ENCODE results near the gene DBN1. TPM values are rescaled to one million over a fixed set of nuclear protein-coding genes. Genes with fewer than 3 reads are reported as not detected.

Gene DBN1
- total and polyA plus RNA-seq, 9 of the 15 experiments (the other 6 are each of a cell fraction or from before 2014, with no cell fraction given): 0.25 to 87.2 (median 27.9) TPM

DNA sequence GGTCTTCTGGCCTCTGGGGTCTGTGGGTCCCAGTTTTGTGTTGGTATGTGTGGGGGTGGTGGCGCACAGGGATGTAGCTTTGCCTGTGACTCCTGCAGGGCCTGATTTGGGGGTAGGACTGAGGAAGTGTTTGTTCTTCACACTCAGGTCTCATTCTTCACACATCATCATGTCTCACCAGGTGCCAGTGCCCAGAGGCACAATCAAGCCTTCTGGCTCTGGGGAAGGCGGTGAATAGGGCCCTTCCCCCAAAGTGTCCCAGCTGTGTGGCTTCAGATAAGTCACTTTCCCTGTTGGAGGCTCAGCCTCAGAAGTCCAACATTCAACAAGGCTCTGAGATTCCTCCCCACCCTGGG is 5.1 kb downstream of the DBN1 start:
- CTCF ChIA-PET (ENCODE audit: low intra/inter-chr PET ratio): no interaction called here
- BruUV-seq (replicated peaks): no TSS peak
- H2AFZ ChIP-seq (ENCODE audit: low read depth, low read length): no peak overlapping the region
- no peak for ATAC-seq
- TF ChIP-seq KAT8 (IDR thresholded peaks at IDR 0.05; ENCODE audit: low read depth) (no peak), ETV6 (IDR thresholded peaks at IDR 0.05; ENCODE audit: borderline replicate concordance in 1 of 2, low read depth in 2 of 2, low read length in 1 of 2) (no peak), ETV6 (CRISPR knock-in tag; IDR thresholded peaks at IDR 0.05; ENCODE audit: borderline replicate concordance) (no peak), CHD4 (IDR thresholded peaks at IDR 0.05; ENCODE audit: insufficient read depth, insufficient replicate concordance, low read depth, low read length, poor library complexity, severe bottlenecking) (no peak), ZNF133 (CRISPR knock-in tag; IDR thresholded peaks at IDR 0.05) (no peak), TCFL5 (CRISPR knock-in tag; conservative IDR thresholded peaks at IDR 0.05) (no peak), ZNF551 (CRISPR knock-in tag; IDR thresholded peaks at IDR 0.05) (no peak), RFX1 (IDR thresholded peaks at IDR 0.05) (no peak), ARID1B (IDR thresholded peaks at IDR 0.05) (no peak), CBX3 (IDR thresholded peaks at IDR 0.05; ENCODE audit: borderline replicate concordance in 1 of 2, low read length in 2 of 2) (no peak), RCOR1 (IDR thresholded peaks at IDR 0.05; ENCODE audit: borderline replicate concordance in 1 of 2, low read depth in 2 of 2, low read length in 2 of 2) (no peak), TCF3 (CRISPR knock-in tag; IDR thresholded peaks at IDR 0.05) (no peak), RFX7 (CRISPR knock-in tag; IDR thresholded peaks at IDR 0.05) (no peak), CBX2 (IDR thresholded peaks at IDR 0.05; ENCODE audit: insufficient read depth, low read length, poor library complexity, severe bottlenecking) (no peak)
- TF ChIP-seq, protein P1, sequence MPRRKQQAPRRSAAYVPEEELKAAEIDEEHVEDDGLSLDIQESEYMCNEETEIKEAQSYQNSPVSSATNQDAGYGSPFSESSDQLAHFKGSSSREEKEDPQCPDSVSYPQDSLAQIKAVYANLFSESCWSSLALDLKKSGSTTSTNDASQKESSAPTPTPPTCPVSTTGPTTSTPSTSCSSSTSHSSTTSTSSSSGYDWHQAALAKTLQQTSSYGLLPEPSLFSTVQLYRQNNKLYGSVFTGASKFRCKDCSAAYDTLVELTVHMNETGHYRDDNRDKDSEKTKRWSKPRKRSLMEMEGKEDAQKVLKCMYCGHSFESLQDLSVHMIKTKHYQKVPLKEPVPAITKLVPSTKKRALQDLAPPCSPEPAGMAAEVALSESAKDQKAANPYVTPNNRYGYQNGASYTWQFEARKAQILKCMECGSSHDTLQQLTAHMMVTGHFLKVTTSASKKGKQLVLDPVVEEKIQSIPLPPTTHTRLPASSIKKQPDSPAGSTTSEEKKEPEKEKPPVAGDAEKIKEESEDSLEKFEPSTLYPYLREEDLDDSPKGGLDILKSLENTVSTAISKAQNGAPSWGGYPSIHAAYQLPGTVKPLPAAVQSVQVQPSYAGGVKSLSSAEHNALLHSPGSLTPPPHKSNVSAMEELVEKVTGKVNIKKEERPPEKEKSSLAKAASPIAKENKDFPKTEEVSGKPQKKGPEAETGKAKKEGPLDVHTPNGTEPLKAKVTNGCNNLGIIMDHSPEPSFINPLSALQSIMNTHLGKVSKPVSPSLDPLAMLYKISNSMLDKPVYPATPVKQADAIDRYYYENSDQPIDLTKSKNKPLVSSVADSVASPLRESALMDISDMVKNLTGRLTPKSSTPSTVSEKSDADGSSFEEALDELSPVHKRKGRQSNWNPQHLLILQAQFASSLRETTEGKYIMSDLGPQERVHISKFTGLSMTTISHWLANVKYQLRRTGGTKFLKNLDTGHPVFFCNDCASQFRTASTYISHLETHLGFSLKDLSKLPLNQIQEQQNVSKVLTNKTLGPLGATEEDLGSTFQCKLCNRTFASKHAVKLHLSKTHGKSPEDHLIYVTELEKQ (CRISPR knock-in tag; IDR thresholded peaks at IDR 0.05): no peak
- no peaks in the 10 kb centered on the region for H3K27me3 ChIP-seq (ENCODE audit: control insufficient read depth in 2 of 2, insufficient read depth in 2 of 2, low read length in 2 of 2)
- no peak overlapping the region for H3K4me3 ChIP-seq
- no peaks in the 10 kb centered on the region; the same call in 1 of the 2 replicates for H4K20me1 ChIP-seq (replicated peaks; ENCODE audit: control insufficient read depth, insufficient read depth, low read length)
- no peak overlapping the region for H3K4me2 ChIP-seq (ENCODE audit: insufficient read depth, low read length)
- in situ Hi-C loops (cut with MboI) (no loop called here), intact Hi-C loops (cut with micrococcal nuclease) (no loop called here)
- peaks cover 36% of the 10 kb centered on the region for H3K79me2 ChIP-seq (ENCODE audit: control insufficient read depth, insufficient read depth, low read length)
- peaks cover 4% of the 10 kb centered on the region for H3K9me3 ChIP-seq (replicated peaks; ENCODE audit: control insufficient read depth, insufficient read depth, low read depth, low read length)
- peaks cover 61% of the 10 kb centered on the region; the same call in 2 of the 3 replicates for H3K36me3 ChIP-seq (ENCODE audit: control insufficient read depth, insufficient read depth, low read length)
- FAIRE-seq: no peak
- WGBS (ENCODE audit: insufficient coverage, low coverage, missing lambda C conversion rate): 100% methylated on average over 2 of the region's 2 CpGs
- POLR2A ChIA-PET: interaction anchor here (0.6 to 2.3 kb wide), 2 partner anchors 12 to 21 kb away, joined by 3 to 9 read pairs; no protein-coding TSS in a partner anchor
- H3K4me1 ChIP-seq (replicated peaks in 1 of 2; ENCODE audit: control insufficient read depth in 2 of 2, insufficient read depth in 2 of 2, low read length in 2 of 2): peaks cover 2 to 38% of the 10 kb centered on the region in 2 experiments; a peak in 4 of 5 replicates
- H3K9ac ChIP-seq (ENCODE audit: insufficient read depth in 1 of 2, low read depth in 2 of 2, low read length in 2 of 2): peak overlapping the region in 1 of 2 experiments; percentile 9; a peak in 1 of 4 replicates
- no peak for DNase-seq (ENCODE audit: extremely low read depth in 1 of 4, low spot score in 3 of 4)
- H3K9me1 ChIP-seq (ENCODE audit: control insufficient read depth, insufficient read depth, low read length): no peaks in the 10 kb centered on the region
- no peak overlapping the region for H3K27ac ChIP-seq (ENCODE audit: extremely low read depth, low read depth, low read length)

Data from K562 (cell line).